Type B pancreatic cell (in vitro differentiated cells): Measurements from ENCODE around the gene EIF4E. TPM values are rescaled to one million over a fixed set of nuclear protein-coding genes. Genes with fewer than 3 reads are reported as not detected.

ENCODE experiments used
- total RNA-seq: library from RNA; stranded (reverse); gene quantifications from 2 replicates; pipeline ENCODE4 v1.2.1, GENCODE V29; 2021; ENCODE audit warnings: low replicate concordance

Gene EIF4E
- total RNA-seq, 1 donor from 2014 or later: 93.9 TPM

Other genes with a start within 250 kb of the EIF4E start
- gene METAP1, start 66.6 kb upstream of the EIF4E start, total RNA-seq: 42.9 and 43.1 TPM in 2 replicates
- 141 and 161 TPM in 2 replicates for gene ADH5, start 159.7 kb upstream of the EIF4E start, total RNA-seq
- 3.7 and 17.7 TPM in 2 replicates for gene ADH4, start 215.2 kb upstream of the EIF4E start, total RNA-seq